Measurements from ENCODE around the gene DND1.
"Not testable (repeated sequence)": the region's sequence is repeated elsewhere in the genome, so short reads cannot be mapped to it uniquely, and the experiment has no call there.

DND1 gene

DNA sequence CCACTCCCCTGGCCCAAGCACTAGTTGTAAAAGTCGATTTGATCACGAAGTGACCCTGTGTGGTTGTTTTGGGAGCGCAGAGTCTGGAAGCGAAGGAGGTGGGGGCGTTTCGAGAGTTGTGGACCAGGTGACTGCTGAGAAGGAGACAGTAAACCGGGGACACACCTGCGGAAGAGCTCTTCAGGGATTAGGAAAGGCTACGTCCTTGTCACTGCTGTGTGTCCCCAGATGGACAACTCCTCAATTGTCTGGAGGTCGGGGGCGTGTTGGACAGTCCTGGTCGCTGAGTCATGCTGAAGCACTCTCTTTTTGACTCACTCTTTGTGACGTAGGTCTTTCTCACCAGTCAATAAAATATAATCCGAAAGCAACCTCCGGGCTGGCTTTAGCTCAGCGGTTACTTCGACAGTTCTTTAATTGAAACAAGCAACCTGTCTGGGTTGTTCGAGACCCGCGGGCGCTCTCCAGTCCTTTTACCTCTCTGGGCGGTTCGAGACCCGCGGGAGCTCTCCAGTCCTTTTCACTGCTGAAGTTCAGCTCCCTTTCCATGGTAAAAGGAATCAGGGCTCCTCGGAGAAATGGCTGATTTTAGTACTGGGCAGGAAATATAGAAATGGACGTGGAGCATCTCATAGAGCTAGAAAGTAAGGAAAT is 37.6 kb upstream of the DND1 start:
- peak; percentile 81 for DNase-seq
- TF ChIP-seq, protein P1, sequence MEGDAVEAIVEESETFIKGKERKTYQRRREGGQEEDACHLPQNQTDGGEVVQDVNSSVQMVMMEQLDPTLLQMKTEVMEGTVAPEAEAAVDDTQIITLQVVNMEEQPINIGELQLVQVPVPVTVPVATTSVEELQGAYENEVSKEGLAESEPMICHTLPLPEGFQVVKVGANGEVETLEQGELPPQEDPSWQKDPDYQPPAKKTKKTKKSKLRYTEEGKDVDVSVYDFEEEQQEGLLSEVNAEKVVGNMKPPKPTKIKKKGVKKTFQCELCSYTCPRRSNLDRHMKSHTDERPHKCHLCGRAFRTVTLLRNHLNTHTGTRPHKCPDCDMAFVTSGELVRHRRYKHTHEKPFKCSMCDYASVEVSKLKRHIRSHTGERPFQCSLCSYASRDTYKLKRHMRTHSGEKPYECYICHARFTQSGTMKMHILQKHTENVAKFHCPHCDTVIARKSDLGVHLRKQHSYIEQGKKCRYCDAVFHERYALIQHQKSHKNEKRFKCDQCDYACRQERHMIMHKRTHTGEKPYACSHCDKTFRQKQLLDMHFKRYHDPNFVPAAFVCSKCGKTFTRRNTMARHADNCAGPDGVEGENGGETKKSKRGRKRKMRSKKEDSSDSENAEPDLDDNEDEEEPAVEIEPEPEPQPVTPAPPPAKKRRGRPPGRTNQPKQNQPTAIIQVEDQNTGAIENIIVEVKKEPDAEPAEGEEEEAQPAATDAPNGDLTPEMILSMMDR (IDR thresholded peaks at IDR 0.05; ENCODE audit: low read depth, low read length): no peak
- no peaks in the 10 kb centered on the region for H3K4me1 ChIP-seq

DNA sequence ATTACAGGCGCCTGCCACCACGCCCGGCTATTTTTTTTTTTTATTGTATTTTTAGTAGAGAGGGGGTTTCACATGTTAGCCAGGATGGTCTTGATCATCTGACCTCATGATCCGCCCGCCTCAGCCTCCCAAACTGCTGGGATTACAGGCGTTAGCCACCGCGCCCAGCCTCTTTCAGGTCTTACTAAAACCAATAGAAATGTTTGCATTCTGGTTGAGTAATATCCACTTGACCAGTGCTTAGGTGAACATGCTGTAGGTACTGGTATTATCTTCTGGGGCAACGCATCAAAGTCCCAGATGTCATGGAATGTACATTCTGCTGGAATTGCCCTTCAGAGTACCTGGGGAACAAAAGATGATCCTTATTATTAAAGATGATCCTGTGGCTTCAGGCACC is 35.4 kb upstream of the DND1 start:
- H3K4me3 ChIP-seq (ENCODE audit: low read depth, low read length); H3K27me3 ChIP-seq; DNase-seq; H3K4me1 ChIP-seq; H3K9me3 ChIP-seq: not testable (repeated sequence)
- H3K36me3 ChIP-seq: peaks cover 24% of the 10 kb centered on the region

More for the DNA sequence above, 37.6 kb upstream of the DND1 start:
- Histone ChIP-seq H3K4me3 (ENCODE audit: low read depth, low read length) (peak overlapping the region; percentile 63), H3K36me3 (peaks cover 4% of the 10 kb centered on the region), H3K9me3 (no peaks in the 10 kb centered on the region), H3K27me3 (no peaks in the 10 kb centered on the region)

DNA sequence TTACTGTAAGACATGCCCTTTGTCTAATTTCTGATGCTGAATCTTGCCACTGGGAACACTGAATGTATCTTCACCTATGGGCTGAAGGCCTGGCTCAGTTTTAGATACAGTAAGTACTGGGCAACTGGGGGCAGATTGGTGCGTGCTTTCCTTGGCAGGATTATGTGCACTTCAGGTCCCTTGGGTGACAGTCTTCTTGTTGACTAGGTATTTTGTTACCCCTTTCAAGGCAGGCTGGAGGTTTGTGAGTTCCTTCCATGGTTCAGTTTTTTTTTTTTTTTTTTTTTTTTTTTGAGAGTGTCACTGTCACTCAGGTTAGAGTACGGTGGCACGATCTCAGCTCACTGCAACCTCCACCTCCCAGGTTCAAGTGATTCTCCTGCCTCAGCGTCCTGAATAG is 34.4 kb upstream of the DND1 start:
- Histone ChIP-seq H3K4me1 (no peaks in the 10 kb centered on the region), H3K36me3 (peaks cover 32% of the 10 kb centered on the region), H3K4me3 (ENCODE audit: low read depth, low read length) (no peak overlapping the region), H3K9me3 (no peaks in the 10 kb centered on the region), H3K27me3 (no peaks in the 10 kb centered on the region)
- TF ChIP-seq, protein P1 (IDR thresholded peaks at IDR 0.05; ENCODE audit: low read depth, low read length): no peak
- DNase-seq: no peak

DNA sequence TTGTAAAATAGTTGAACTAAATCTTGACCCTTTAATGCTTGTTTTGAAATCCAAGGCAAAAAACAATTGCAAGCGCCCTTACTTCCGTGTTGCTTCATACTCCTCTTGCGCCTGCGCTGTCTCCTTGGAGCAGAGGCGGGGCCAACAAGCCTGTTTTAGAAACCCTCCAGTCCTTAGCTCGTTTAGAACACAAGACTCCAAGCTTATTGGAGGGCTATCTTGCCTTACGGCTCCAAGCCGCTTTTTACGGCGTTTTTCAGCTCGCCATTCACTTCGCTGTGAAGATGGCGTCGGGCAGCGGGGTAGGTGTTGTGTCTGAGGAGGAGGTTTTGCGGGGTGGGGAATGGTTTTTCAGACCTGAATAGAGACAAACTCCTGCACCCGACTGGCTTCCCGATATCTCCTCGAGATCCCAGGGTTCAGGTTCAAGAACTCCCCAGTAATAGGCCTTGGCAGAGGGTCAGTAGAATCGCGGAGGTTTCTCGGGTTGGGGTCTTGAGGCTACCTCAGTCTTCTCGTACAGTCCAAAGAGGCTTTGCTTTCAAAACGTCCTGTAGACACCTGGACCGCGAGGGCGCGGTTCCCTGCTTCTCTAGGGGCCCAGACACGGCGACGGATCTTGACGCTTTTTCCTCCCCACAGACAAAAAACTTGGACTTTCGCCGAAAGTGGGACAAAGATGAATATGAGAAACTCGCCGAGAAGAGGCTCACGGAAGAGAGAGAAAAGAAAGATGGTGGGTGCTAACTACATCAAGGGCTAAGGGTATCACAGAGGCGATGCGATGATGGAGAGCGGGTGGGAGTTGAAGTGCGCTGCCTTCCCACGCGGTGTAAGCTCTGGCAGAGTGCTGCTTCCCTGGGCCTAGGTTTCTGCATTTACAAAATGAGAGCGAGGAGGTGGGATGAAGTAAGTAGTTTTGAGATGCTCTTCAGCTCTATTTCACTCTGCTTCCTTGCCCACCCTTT is 27.1 kb upstream of the DND1 start, which contains the start of gene ZMAT2:
Gene ZMAT2, plus strand, starts transcription at position 271 of the 968 bp plus-strand sequence. Its CDS starts 14 bp downstream, at position 285.
- H3K36me3 ChIP-seq: peaks cover 76% of the 10 kb centered on the region
- no peaks in the 10 kb centered on the region for H3K9me3 ChIP-seq

DNA sequence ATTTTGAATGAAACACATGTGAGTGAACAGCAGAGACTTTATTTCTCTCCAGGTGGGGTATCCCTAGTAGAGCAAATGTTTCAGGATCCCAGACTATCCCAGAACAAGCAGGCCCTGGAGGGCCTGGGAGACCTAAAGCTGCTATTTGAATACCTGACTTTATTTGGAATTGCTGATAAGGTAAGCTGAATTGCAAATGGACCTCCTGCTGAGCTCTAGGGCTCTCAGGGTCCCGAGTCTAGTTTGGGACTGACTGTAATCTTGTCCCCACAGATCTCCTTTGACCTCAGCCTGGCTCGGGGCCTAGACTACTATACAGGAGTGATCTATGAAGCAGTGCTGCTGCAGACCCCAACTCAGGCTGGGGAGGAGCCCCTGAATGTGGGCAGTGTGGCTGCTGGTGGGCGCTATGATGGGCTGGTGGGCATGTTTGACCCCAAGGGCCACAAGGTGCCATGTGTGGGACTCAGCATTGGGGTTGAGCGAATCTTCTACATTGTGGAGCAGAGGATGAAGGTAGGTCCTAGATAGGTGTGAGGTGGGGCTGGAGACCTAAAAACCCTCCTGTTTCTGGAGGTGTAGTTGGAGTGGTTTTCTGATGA is 23.6 kb upstream of the DND1 start:
- TF ChIP-seq, protein P1 (IDR thresholded peaks at IDR 0.05; ENCODE audit: low read depth, low read length): no peak
- Histone ChIP-seq H3K36me3 (peaks cover 65% of the 10 kb centered on the region), H3K9me3 (no peaks in the 10 kb centered on the region), H3K27me3 (no peaks in the 10 kb centered on the region), H3K4me3 (ENCODE audit: low read depth, low read length) (no peak overlapping the region), H3K4me1 (peaks cover 6% of the 10 kb centered on the region)
- DNase-seq: no peak

More for the DNA sequence above, 27.1 kb upstream of the DND1 start, which contains the start of gene ZMAT2:
- peak; percentile 92 for DNase-seq
- no peaks in the 10 kb centered on the region for H3K27me3 ChIP-seq
- peak within 1 kb of the TSS; percentile 99 for H3K4me3 ChIP-seq (ENCODE audit: low read depth, low read length)
- TF ChIP-seq, protein P1 (IDR thresholded peaks at IDR 0.05; ENCODE audit: low read depth, low read length): no peak
- H3K4me1 ChIP-seq: peaks cover 6% of the 10 kb centered on the region

DNA sequence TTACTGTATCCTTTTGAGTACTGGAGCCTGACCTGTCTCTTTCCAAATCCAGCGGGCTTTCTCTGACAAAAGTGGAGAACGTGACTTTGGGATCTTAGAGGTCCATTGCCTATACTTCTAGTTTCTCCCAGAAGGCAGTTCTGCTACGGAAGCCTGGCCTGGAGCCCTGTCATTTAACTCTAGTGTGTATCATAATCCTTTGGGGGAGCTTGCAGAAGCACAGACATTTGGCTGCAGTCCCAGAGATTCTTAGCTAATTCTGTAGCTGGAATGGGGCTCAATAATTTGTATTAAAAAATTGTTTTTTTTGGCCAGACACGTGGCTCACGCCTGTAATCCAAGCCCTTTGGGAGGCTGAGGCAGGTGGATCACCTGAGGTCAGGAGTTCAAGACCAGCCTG is 20.9 kb upstream of the DND1 start:
- no peak for DNase-seq
- peaks cover 62% of the 10 kb centered on the region for H3K36me3 ChIP-seq
- no peaks in the 10 kb centered on the region for H3K9me3 ChIP-seq
- TF ChIP-seq, protein P1 (IDR thresholded peaks at IDR 0.05; ENCODE audit: low read depth, low read length): no peak
- no peaks in the 10 kb centered on the region for H3K27me3 ChIP-seq
- no peak overlapping the region for H3K4me3 ChIP-seq (ENCODE audit: low read depth, low read length)
- no peaks in the 10 kb centered on the region; the same call in 1 of the 2 replicates for H3K4me1 ChIP-seq
